HCT116 (cell line): ENCODE data around the gene METRN. TPM values are rescaled to one million over a fixed set of nuclear protein-coding genes. Genes with fewer than 3 reads are reported as not detected.
A peak's percentile ranks its signal among the peaks of the same experiment; 100 is the strongest.
"Not testable (repeated sequence)": the region's sequence is repeated elsewhere in the genome, so short reads cannot be mapped to it uniquely, and the experiment has no call there.

Source experiments
- ATAC-seq: fragments of 200-7000 bp; cut with Tn5 transposase; 2 replicates; pipeline ENCODE4 v1.9.1; 2020; ENCODE audit warnings: mild to moderate bottlenecking, moderate library complexity
- BruUV-seq: library from RNA; stranded (reverse); fragments of 400-500 nt; replicated peaks from 2 replicates; lab custom pipeline; 2021; lab: Mats Ljungman, UMichigan
- CTCF ChIA-PET: fragments of 300-600 bp; sonication (Branson Sonifier 250); formaldehyde crosslinking; loops from one replicate; lab custom pipeline; 2021; ENCODE audit warnings: antibody characterized with exemption; lab: Charles Lee
- POLR2A ChIA-PET: fragments of 300-600, 350-600 bp; sonication (Branson Sonifier 250); formaldehyde crosslinking; loops from one replicate; lab custom pipeline; 2021; ENCODE audit warnings: antibody characterized with exemption; lab: Charles Lee
- RAD21 ChIA-PET, 2 experiments: fragments of 300-600 bp; sonication (Branson Sonifier 250); formaldehyde crosslinking; loops; one replicate each; lab custom pipeline; 2023; ENCODE audit warnings: low total read pairs in 2 of 2; ENCODE audit not compliant: uncharacterized antibody in 2 of 2, unreplicated experiment in 2 of 2, low non-redundant PET in 1 of 2; lab: Charles Lee
- DNase-seq: peaks from one replicate; pipeline ENCODE4 v3.0.0-alpha.2; 2010; ENCODE audit warnings: low read depth, low spot score
- H2AFZ ChIP-seq: fragments of 200-600 bp; shearing (Covaris generic), sonication (generic); 2 replicates; pipeline ENCODE4 v1.6.1; 2017; ENCODE audit warnings: low read depth, mixed run types, mixed read lengths, antibody characterized with exemption, low read length; ENCODE audit not compliant: poor library complexity, severe bottlenecking
- H3K27ac ChIP-seq: 2 replicates; pipeline ENCODE4 v1.5.1; 2012; ENCODE audit warnings: low read depth, low read length
- H3K27me3 ChIP-seq: fragments of 200-600 bp; sonication (generic); 2 replicates; pipeline ENCODE4 v1.6.1; 2016; ENCODE audit warnings: mixed run types, low read length, mixed read lengths; ENCODE audit not compliant: insufficient read depth
- H3K36me3 ChIP-seq, 2 experiments: fragments of 200-500 bp in 1 of 2; fragments of 200-600 bp in 1 of 2; sonication (Bioruptor generic) in 1 of 2; sonication (generic) in 1 of 2; 2 replicates each; pipeline versions ENCODE4 v1.5.1 to v1.6.1; 2014 to 2016; ENCODE audit warnings: low read length in 2 of 2, inconsistent platforms in 1 of 2, mixed read lengths in 1 of 2, mixed run types in 1 of 2; ENCODE audit not compliant: insufficient read depth in 2 of 2, control insufficient read depth in 1 of 2
- H3K4me1 ChIP-seq, 2 experiments: fragments of 200-600 bp in 1 of 2; sonication (generic) in 1 of 2; 2 replicates each; pipeline versions ENCODE4 v1.5.1 to v1.6.1; 2012 to 2017; ENCODE audit warnings: low read length in 2 of 2, inconsistent platforms in 1 of 2, mild to moderate bottlenecking in 1 of 2, mixed read lengths in 1 of 2, mixed run types in 1 of 2, moderate library complexity in 1 of 2; ENCODE audit not compliant: insufficient read depth in 2 of 2, control insufficient read depth in 1 of 2
- H3K4me2 ChIP-seq: fragments of 200-600 bp; sonication (generic); 2 replicates; pipeline ENCODE4 v1.6.1; 2017; ENCODE audit warnings: mixed run types, low read length, mixed read lengths
- H3K4me3 ChIP-seq, 2 experiments: fragments of 200-600 bp in 1 of 2; sonication (generic) in 1 of 2; replicated peaks in 1 of 2; 2 replicates each; pipeline ENCODE4 v1.5.1; 2011 to 2016; ENCODE audit warnings: low read length in 2 of 2, control low read depth in 1 of 2, low read depth in 1 of 2, mild to moderate bottlenecking in 1 of 2, mixed read lengths in 1 of 2, mixed run types in 1 of 2
- H3K79me2 ChIP-seq: fragments of 200-600 bp; sonication (generic); 2 replicates; pipeline ENCODE4 v1.6.1; 2017; ENCODE audit warnings: mild to moderate bottlenecking, mixed run types, low read length, moderate library complexity, mixed read lengths; ENCODE audit not compliant: insufficient read depth
- H3K9ac ChIP-seq: fragments of 200-600 bp; sonication (generic); 2 replicates; pipeline ENCODE4 v1.6.1; 2016; ENCODE audit warnings: low read length, mixed read lengths
- H3K9me2 ChIP-seq: fragments of 200-600 bp; sonication (generic), shearing (Covaris generic); 2 replicates; pipeline ENCODE4 v1.6.1; 2017; ENCODE audit warnings: mixed run types, mild to moderate bottlenecking, moderate library complexity; ENCODE audit not compliant: insufficient read depth
- H3K9me3 ChIP-seq, 2 experiments: fragments of 200-500 bp in 1 of 2; fragments of 200-600 bp in 1 of 2; sonication (Bioruptor generic) in 1 of 2; sonication (generic) in 1 of 2; 2 replicates each; pipeline ENCODE4 v1.6.1; 2014 to 2017; ENCODE audit warnings: low read length in 2 of 2, mixed read lengths in 2 of 2, inconsistent platforms in 1 of 2, low read depth in 1 of 2, mild to moderate bottlenecking in 1 of 2, mixed run types in 1 of 2, moderate library complexity in 1 of 2; ENCODE audit not compliant: control insufficient read depth in 1 of 2, insufficient read depth in 1 of 2
- H4K20me1 ChIP-seq: fragments of 200-600 bp; sonication (generic), shearing (Covaris generic); 2 replicates; pipeline ENCODE4 v1.6.1; 2017; ENCODE audit warnings: mixed run types, mild to moderate bottlenecking, moderate library complexity; ENCODE audit not compliant: insufficient read depth
- CTCF ChIP-seq, 3 experiments: fragments of 200-600 bp in 1 of 3; sonication (generic) in 1 of 3; IDR thresholded peaks in 2 of 3; conservative IDR thresholded peaks in 1 of 3; 2 replicates each; pipeline ENCODE4 v1.5.1; 2012 to 2017; ENCODE audit warnings: low read depth in 2 of 3, low read length in 2 of 3, antibody characterized with exemption in 1 of 3, borderline replicate concordance in 1 of 3, control low read depth in 1 of 3, mild to moderate bottlenecking in 1 of 3, mixed read lengths in 1 of 3, mixed run types in 1 of 3, moderate library complexity in 1 of 3; ENCODE audit not compliant: insufficient read depth in 1 of 3
- FOSL1 ChIP-seq: IDR thresholded peaks from 2 replicates; pipeline ENCODE4 v1.6.1; 2012; ENCODE audit warnings: low read depth
- POLR2AphosphoS5 ChIP-seq: IDR thresholded peaks from 2 replicates; pipeline ENCODE4 v1.6.1; 2011; ENCODE audit warnings: mild to moderate bottlenecking, low read depth, low read length, moderate library complexity
- SIN3A ChIP-seq: IDR thresholded peaks from 2 replicates; pipeline ENCODE4 v1.6.1; 2012; ENCODE audit warnings: low read depth
- ZFX ChIP-seq: fragments of 450-650 bp; IDR thresholded peaks from 2 replicates; pipeline ENCODE4 v1.6.1; 2017
- intact Hi-C: fragments of 100-400 bp; cut with micrococcal nuclease; formaldehyde crosslinking; loops from 2 replicates; pipeline ENCODE4 v1.10.0; 2022
- total RNA-seq: library from RNA; stranded (reverse); gene quantifications from one replicate; pipeline ENCODE4 v1.2.1, GENCODE V29; 2021; ENCODE audit not compliant: unreplicated experiment

Gene METRN
- total RNA-seq, 1 experiment from 2014 or later, result 193 TPM

- H3K4me3 ChIP-seq, H3K9me2 ChIP-seq, H2AFZ ChIP-seq, H3K36me3 ChIP-seq, H4K20me1 ChIP-seq, H3K9me3 ChIP-seq, H3K27me3 ChIP-seq, BruUV-seq: not testable (repeated sequence)
- peaks cover 19% of the 10 kb centered on the region for H3K79me2 ChIP-seq
- peak; percentile 98 for DNase-seq
- H3K4me2 ChIP-seq, result peak overlapping the region; percentile 59
- ChIA-PET RAD21 (interaction anchor here (0.7 to 1.1 kb wide), 3 partner anchors 13 to 92 kb away, joined by 3 to 4 read pairs (median 3); partner anchors contain the start of genes CHTF18 (in 1 of the 2) and RPUSD1 (in 1 of the 2)), CTCF (interaction anchor here (0.7 to 2.7 kb wide), 13 partner anchors 8 to 390 kb away, joined by 3 to 19 read pairs (median 9); partner anchors contain the start of genes ANTKMT, CCDC78, CHTF18 and HAGHL), POLR2A (interaction anchor here (0.7 to 2.1 kb wide), 4 partner anchors 15 to 75 kb away, joined by 3 to 9 read pairs (median 4); partner anchors contain the start of genes CHTF18 and RPUSD1)
- intact Hi-C loops, result loop anchor here (1.0 to 5.0 kb wide), 3 partner anchors 73 to 345 kb away; no protein-coding TSS in a partner anchor
- peak overlapping the region; percentile 55 for H3K27ac ChIP-seq
- ATAC-seq, result peak; percentile 50
- H3K9ac ChIP-seq, result peak overlapping the region; percentile 13
- TF ChIP-seq POLR2AphosphoS5 (0 out of 2 replicates have a peak, but pooled peaks have one; percentile 7), CTCF (IDR thresholded peaks at IDR 0.05 in 2 of 3, conservative IDR thresholded peaks at IDR 0.05 in 1 of 3; ENCODE audit: borderline replicate concordance in 1 of 3, insufficient read depth in 1 of 3, low read depth in 2 of 3, low read length in 2 of 3) (peak in 2 of 3 experiments; percentile 60; a peak in 4 of 6 replicates)
- peaks cover 24 to 59% of the 10 kb centered on the region in 2 experiments for H3K4me1 ChIP-seq
Observed at GRCh38 chr16:712740-713250, 2.1 kb upstream of the METRN start.

GRCh38 chr16:714079-714478 is 839 bp upstream of the METRN start:
- Histone ChIP-seq H3K4me3 (peak overlapping the region in 1 of 2 experiments; percentile 40; a peak in 2 of 4 replicates), H4K20me1 (peaks cover 3% of the 10 kb centered on the region; the same call in 1 of the 2 replicates), H3K9me3 (no peaks in the 10 kb centered on the region), H3K9me2 (no peaks in the 10 kb centered on the region), H3K9ac (peak overlapping the region; percentile 59), H3K4me1 (peaks cover 31 to 70% of the 10 kb centered on the region in 2 experiments), H2AFZ (no peak overlapping the region), H3K27ac (peak overlapping the region; percentile 61; the same call in 1 of the 2 replicates), H3K4me2 (peak overlapping the region; percentile 84), H3K79me2 (peaks cover 19% of the 10 kb centered on the region), H3K36me3 (no peaks in the 10 kb centered on the region), H3K27me3 (no peaks in the 10 kb centered on the region)
- intact Hi-C loops, result loop anchor here (5.0 kb wide), 2 partner anchors 163 to 343 kb away; no protein-coding TSS in a partner anchor
- BruUV-seq, result no TSS peak
- POLR2A ChIA-PET, result no interaction called here
- RAD21 ChIA-PET, result no interaction called here
- CTCF ChIA-PET, result interaction anchor here (2.0 to 2.7 kb wide), 3 partner anchors 12 to 389 kb away, joined by 4 to 18 read pairs (median 11); partner anchors contain the start of genes CCDC78 and HAGHL
- TF ChIP-seq FOSL1, result no peak
- no peak for TF ChIP-seq ZFX
- no peak for TF ChIP-seq SIN3A
- TF ChIP-seq CTCF (IDR thresholded peaks at IDR 0.05 in 2 of 3, conservative IDR thresholded peaks at IDR 0.05 in 1 of 3; ENCODE audit: borderline replicate concordance in 1 of 3, insufficient read depth in 1 of 3, low read depth in 2 of 3, low read length in 2 of 3), result no peak
- ATAC-seq, result no peak
- DNase-seq, result no peak
